GM12891 (cell line): ENCODE measurements around the gene ADAMTS3.

Source experiments
- DNase-seq: peaks from one replicate; pipeline ENCODE4 v3.0.0; 2011; ENCODE audit warnings: low spot score; ENCODE audit not compliant: insufficient read length
- FAIRE-seq: peaks from 2 replicates; lab custom pipeline; 2011; peaks lifted over from hg19 to GRCh38; lab: Jason Lieb, UNC
- PAX5 ChIP-seq: IDR thresholded peaks from 2 replicates; pipeline ENCODE4 v1.6.1; 2011; ENCODE audit warnings: low read length, moderate library complexity, mild to moderate bottlenecking; ENCODE audit not compliant: insufficient read depth, severe bottlenecking
- POLR2A ChIP-seq: IDR thresholded peaks from 2 replicates; pipeline ENCODE4 v1.6.1; 2011; ENCODE audit warnings: low read depth, low read length, control low read depth
- POLR2AphosphoS5 ChIP-seq: IDR thresholded peaks from 2 replicates; pipeline ENCODE4 v1.6.1; 2011; ENCODE audit warnings: low read depth, low read length, control low read depth
- POU2F2 ChIP-seq: IDR thresholded peaks from 2 replicates; pipeline ENCODE4 v1.6.1; 2011; ENCODE audit warnings: low read depth, mild to moderate bottlenecking, control low read depth, low read length, moderate library complexity
- SPI1 ChIP-seq: IDR thresholded peaks from 2 replicates; pipeline ENCODE4 v1.6.1; 2011; ENCODE audit warnings: low read depth, low read length, control low read depth
- TAF1 ChIP-seq: IDR thresholded peaks from 2 replicates; pipeline ENCODE4 v1.6.1; 2011; ENCODE audit warnings: low read depth, low read length, control low read depth

The ADAMTS3 gene

DNA sequence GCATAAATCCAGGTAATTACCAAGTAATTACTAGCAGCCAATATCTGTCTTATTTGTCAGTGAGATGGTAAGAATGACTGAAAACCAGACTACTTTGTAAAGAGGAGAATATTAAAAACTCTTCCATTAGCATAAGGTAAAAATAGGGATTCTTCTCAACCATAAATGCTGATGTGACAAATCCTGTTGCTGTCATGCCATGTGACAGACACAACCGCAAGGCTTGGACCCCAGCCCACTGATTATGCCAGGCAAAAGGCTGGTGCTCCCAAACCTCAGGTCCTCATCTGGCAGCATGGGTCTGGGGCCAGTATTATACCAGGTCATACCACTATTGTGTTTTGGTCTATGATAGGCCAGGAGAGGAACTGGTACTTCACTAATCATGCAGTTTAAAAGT is 181.1 kb downstream of the ADAMTS3 start:
- no peak for FAIRE-seq
- TF ChIP-seq POU2F2 = no peak
- no peak for TF ChIP-seq POLR2AphosphoS5
- TF ChIP-seq POLR2A = no peak
- no peak for TF ChIP-seq SPI1
- no peak for TF ChIP-seq PAX5
- TF ChIP-seq TAF1 = no peak
- DNase-seq = no peak

DNA sequence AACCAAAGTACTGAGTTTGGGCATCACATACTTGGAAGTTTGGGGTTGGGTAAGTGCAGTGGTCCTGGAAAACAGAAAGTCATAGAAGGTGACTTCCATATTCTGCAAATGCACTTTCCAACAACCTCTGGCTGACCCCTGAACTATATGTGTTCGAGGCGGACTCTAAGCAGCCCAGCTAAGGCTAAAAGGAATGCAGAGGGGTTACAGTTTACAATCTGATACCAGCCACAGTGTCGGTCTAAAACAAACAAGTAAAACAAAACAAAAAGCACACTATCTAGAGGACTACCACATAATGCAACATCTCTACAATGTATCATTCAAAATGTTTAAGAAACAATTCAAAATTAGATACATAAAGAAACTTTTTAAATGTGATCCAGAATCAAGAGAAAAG is 185.6 kb downstream of the ADAMTS3 start:
- FAIRE-seq (no peak), DNase-seq (no peak)
- TF ChIP-seq TAF1 (no peak), SPI1 (no peak), POLR2AphosphoS5 (no peak), PAX5 (no peak), POLR2A (no peak), POU2F2 (no peak)

DNA sequence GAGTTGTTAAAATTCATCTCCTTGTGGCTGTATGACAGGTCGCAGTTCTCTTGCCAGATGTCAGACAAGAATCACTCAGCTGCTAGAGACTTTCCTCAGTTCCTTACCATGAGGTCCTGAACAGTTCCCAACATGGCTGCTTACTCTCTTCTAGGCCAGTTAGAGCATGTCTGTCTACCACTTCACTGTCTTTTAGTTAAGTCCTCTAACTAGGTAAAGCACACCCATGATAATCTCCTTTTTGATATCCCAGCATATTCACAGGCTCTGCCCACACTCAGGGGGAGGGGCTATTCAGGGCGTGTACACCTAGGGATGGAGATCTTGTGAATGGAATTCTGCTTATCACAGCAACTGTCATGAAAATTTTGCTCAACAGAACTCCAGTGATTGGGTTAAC is 190.1 kb downstream of the ADAMTS3 start:
- DNase-seq (no peak), FAIRE-seq (no peak)
- TF ChIP-seq PAX5 (no peak), POLR2A (no peak), TAF1 (no peak), POLR2AphosphoS5 (no peak), POU2F2 (no peak), SPI1 (no peak)

DNA sequence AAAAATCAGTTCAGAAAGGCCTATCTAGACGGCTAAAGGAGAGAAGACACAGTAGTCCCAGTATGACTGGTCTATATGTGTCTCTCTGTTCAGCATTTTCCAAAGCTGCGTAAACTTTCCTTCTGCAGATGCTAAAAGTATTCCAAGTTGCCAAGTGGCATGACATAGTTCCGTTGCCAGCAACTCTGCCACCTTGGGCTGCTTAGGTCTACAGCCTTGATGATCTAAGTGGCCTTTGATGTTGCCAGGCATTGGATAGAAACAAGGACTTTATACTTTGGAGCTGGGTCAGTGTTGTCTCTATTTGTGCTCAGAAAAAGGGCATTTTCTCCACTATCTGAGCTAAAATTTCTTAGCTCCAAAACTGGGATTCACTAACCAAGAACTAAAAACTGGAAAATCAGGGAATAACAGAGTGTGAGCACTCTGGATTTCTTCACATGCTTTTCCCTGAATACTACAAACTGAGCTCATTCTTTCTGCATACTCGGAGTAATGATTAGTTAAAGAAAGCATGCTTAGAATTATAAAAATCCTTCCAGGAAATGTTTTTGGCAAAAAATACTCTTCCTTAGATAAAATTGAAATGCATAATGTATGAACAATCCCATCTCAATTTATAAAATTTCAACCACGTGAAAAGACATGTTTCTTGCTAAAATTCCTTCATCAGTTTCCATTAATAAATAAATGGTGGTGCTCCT is 191.4 kb downstream of the ADAMTS3 start:
- DNase-seq (no peak), FAIRE-seq (no peak)
- TF ChIP-seq PAX5 (no peak), POU2F2 (no peak), SPI1 (no peak), POLR2AphosphoS5 (no peak), TAF1 (no peak)

DNA sequence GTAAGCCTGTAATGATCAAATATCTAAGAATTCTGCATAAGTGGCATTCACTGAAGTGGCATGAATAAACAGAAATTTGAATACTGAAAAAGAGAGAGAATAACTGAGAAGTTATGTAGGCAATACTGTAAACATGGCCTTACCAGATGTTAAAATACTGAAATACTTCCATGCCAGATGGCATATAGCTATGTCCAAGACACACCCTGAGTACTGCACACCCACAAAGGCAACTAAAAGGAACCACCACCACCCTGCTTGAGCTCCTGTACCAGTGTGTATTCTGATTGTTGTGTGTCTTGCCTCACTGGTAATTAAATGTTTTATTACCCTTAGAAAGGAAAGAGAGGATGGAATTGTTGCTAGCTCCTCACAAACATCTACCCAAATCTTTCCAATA is 192.1 kb downstream of the ADAMTS3 start:
- TF ChIP-seq POLR2A (no peak), SPI1 (no peak), PAX5 (no peak), POLR2AphosphoS5 (no peak), TAF1 (no peak), POU2F2 (no peak)
- no peak for DNase-seq
- no peak for FAIRE-seq

DNA sequence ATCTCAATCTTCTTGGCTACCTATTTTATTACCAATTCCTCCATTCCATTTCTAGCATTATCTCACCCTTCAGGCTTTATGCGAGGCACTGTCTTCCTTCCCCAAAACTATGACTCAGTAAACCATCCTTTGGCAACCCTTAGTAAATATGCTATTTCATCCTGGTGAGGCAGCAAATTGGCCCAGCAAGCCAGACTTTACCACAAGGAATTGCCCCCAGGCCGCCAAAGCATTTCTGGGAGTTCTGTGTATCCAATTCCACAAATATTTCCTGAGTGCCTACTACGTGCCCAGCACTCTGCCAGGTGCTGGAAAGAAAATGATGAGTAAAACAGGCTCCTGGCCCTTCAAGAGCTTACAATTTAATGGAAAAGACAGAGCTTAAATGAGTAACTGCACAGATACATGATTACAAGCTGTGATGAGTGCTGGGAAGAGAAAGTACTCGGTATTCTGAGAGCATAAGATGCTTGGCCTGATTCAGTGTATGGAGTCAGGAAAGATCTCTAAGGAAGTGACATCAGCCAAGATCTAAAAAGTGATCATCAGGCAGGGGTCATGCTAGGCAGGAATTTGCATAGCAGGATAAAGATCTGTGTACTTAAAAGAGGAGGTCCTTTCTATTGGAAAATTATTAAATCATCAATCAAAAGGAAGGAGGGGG is 193.8 kb downstream of the ADAMTS3 start:
- DNase-seq (no peak), FAIRE-seq (no peak)
- TF ChIP-seq PAX5 (no peak), SPI1 (no peak), POU2F2 (no peak), TAF1 (no peak), POLR2A (no peak), POLR2AphosphoS5 (no peak)

GRCh38 chr4:72374159-72374558 is 194.9 kb downstream of the ADAMTS3 start:
- no peak for TF ChIP-seq TAF1
- no peak for TF ChIP-seq PAX5
- no peak for TF ChIP-seq POLR2AphosphoS5
- no peak for TF ChIP-seq SPI1
- TF ChIP-seq POU2F2 = no peak
- TF ChIP-seq POLR2A = no peak
- FAIRE-seq (no peak), DNase-seq (no peak)

DNA sequence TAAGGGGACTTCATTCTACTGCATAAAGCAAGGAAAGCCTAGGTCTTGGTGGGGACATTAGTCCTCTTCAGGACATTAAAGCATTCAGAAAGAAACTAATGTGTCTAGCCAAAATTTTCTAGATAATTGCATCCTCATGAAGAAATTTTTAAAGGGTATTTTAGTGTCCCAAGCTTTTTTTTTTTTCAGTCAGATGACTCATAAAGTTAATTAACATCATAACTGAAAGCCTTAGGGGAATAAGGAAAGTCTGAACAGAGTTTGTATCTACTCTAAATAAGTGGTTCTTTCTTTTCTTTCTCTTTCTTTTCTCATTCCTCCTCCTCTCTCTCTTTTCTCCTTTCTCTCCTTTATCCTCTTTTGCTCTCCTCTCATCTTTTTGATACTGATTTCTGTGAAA is 202.4 kb downstream of the ADAMTS3 start:
- FAIRE-seq (no peak), DNase-seq (no peak)
- no peak for TF ChIP-seq POU2F2
- no peak for TF ChIP-seq PAX5
- TF ChIP-seq POLR2AphosphoS5 = no peak
- TF ChIP-seq POLR2A = no peak
- TF ChIP-seq SPI1 = no peak
- TF ChIP-seq TAF1 = no peak

GRCh38 chr4:72365981-72366380 is 203.0 kb downstream of the ADAMTS3 start:
- FAIRE-seq (no peak), DNase-seq (no peak)
- TF ChIP-seq POLR2A (no peak), PAX5 (no peak), POLR2AphosphoS5 (no peak), SPI1 (no peak), TAF1 (no peak), POU2F2 (no peak)

DNA sequence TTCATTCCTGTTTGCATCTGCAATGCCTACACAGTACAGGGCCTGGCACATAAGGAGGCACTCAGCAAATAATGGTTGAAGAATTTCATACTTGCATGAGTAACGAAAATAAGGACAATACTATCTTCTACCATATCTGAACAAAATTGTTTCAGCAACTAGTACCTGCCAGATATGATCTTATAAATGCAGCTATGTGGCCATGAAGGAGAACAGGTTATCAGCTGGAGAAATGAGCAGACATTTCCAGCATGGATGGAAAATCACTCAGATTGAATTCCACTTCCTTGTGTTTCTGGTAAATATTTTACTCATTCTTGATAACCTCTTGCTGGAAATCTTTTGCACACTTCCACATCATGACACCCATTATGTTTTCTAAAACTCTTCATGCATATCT is 204.0 kb downstream of the ADAMTS3 start:
- FAIRE-seq (no peak), DNase-seq (no peak)
- TF ChIP-seq POLR2A (no peak), TAF1 (no peak), POLR2AphosphoS5 (no peak), POU2F2 (no peak), SPI1 (no peak), PAX5 (no peak)
